ENCODE data around the gene ACSL3.

Gene ACSL3

GRCh38 chr2:222903234-222904220, 42.7 kb downstream of the ACSL3 start:
- TF ChIP-seq, protein P1, sequence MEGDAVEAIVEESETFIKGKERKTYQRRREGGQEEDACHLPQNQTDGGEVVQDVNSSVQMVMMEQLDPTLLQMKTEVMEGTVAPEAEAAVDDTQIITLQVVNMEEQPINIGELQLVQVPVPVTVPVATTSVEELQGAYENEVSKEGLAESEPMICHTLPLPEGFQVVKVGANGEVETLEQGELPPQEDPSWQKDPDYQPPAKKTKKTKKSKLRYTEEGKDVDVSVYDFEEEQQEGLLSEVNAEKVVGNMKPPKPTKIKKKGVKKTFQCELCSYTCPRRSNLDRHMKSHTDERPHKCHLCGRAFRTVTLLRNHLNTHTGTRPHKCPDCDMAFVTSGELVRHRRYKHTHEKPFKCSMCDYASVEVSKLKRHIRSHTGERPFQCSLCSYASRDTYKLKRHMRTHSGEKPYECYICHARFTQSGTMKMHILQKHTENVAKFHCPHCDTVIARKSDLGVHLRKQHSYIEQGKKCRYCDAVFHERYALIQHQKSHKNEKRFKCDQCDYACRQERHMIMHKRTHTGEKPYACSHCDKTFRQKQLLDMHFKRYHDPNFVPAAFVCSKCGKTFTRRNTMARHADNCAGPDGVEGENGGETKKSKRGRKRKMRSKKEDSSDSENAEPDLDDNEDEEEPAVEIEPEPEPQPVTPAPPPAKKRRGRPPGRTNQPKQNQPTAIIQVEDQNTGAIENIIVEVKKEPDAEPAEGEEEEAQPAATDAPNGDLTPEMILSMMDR (IDR thresholded peaks at IDR 0.05): peak; percentile 89
- TF ChIP-seq ZFX (IDR thresholded peaks at IDR 0.05; ENCODE audit: borderline replicate concordance): no peak
- no peak overlapping the region; the same call in 1 of the 2 replicates for H3K27ac ChIP-seq

GRCh38 chr2:222904557-222905258, 43.9 kb downstream of the ACSL3 start:
- H3K27ac ChIP-seq: no peak overlapping the region
- TF ChIP-seq, protein P1 (IDR thresholded peaks at IDR 0.05): no peak
- no peak for TF ChIP-seq ZFX (IDR thresholded peaks at IDR 0.05; ENCODE audit: borderline replicate concordance)

DNA sequence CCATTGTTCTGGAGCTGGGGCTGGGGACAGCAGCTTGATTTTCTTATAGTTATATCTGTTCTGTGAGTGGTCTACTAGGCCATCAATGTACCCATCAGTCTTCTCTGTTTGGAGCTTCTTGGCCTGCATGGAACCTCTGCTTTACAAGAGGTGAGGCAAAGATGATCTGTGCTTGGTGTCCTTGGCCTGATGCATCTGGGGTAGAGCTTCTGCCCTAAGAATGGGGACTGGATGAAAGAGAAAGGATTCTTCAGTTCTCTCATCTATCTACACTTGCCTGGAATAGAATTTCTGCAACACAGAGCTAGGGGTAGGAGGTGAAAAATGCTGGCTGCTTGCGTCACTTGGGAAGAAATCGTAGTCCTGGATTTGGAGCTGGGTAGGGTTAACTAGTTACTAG, 46.2 kb downstream of the ACSL3 start:
- TF ChIP-seq, protein P1 (IDR thresholded peaks at IDR 0.05): no peak
- no peak for TF ChIP-seq ZFX (IDR thresholded peaks at IDR 0.05; ENCODE audit: borderline replicate concordance)

GRCh38 chr2:222907790-222908441, 47.1 kb downstream of the ACSL3 start:
- H3K27ac ChIP-seq: no peak overlapping the region
- TF ChIP-seq, protein P1 (IDR thresholded peaks at IDR 0.05): no peak
- TF ChIP-seq ZFX (IDR thresholded peaks at IDR 0.05; ENCODE audit: borderline replicate concordance): no peak

More for the DNA sequence above, 46.2 kb downstream of the ACSL3 start:
- H3K27ac ChIP-seq: no peak overlapping the region

DNA sequence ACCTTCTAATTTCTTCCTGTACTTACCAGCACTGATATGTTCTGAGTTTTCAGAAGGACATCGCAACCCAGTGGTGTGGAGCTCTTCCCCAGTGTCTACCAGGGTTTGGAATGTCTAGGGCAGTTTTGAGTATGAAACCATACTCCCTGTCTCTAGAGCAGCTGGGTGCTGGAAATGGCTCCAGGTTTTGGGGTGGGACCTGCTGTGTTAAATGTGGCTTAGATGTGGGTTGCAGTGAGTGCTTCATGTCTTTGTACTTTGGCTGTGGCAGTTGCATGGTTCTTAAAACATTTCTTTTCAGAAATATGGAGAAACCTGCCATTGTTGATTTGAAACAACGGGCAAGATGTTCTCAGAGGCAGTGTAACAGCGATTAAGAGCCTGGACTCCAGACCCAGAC, 48.5 kb downstream of the ACSL3 start:
- H3K27ac ChIP-seq: no peak overlapping the region
- TF ChIP-seq, protein P1 (IDR thresholded peaks at IDR 0.05): no peak
- TF ChIP-seq ZFX (IDR thresholded peaks at IDR 0.05; ENCODE audit: borderline replicate concordance): no peak

DNA sequence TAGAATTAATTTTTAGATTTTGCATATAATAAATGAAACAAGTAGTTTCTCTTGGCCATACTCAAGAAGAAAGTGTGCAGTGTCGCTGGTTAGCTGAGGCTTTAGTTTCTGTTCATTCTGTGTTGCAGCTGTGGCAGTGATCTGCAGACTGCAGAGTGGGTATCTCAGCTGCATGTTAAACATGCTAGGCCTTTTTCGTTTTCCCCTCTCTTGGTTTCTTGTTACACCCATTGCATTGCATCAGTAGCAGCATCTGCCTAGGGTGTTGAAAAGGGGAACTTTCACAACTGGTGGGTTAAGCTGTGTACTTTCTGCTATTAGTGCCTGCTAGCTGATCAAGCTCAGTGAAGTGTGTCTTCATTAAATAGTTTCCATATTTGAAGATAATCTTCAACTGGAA, 51.3 kb downstream of the ACSL3 start:
- TF ChIP-seq ZFX (IDR thresholded peaks at IDR 0.05; ENCODE audit: borderline replicate concordance): no peak
- TF ChIP-seq, protein P1 (IDR thresholded peaks at IDR 0.05): no peak

More for the DNA sequence above, 51.3 kb downstream of the ACSL3 start:
- no peak overlapping the region for H3K27ac ChIP-seq
